ENCODE results near the gene PLEKHG4B.

The PLEKHG4B gene

GRCh38 chr5:174291-174600 is 82.3 kb downstream of the PLEKHG4B start:
- H3K4me1 ChIP-seq (ENCODE audit: low read depth, poor library complexity, severe bottlenecking): no peaks in the 10 kb centered on the region
- H3K36me3 ChIP-seq (ENCODE audit: insufficient read depth): no peaks in the 10 kb centered on the region
- no peaks in the 10 kb centered on the region for H4K20me1 ChIP-seq (ENCODE audit: insufficient read depth)

DNA sequence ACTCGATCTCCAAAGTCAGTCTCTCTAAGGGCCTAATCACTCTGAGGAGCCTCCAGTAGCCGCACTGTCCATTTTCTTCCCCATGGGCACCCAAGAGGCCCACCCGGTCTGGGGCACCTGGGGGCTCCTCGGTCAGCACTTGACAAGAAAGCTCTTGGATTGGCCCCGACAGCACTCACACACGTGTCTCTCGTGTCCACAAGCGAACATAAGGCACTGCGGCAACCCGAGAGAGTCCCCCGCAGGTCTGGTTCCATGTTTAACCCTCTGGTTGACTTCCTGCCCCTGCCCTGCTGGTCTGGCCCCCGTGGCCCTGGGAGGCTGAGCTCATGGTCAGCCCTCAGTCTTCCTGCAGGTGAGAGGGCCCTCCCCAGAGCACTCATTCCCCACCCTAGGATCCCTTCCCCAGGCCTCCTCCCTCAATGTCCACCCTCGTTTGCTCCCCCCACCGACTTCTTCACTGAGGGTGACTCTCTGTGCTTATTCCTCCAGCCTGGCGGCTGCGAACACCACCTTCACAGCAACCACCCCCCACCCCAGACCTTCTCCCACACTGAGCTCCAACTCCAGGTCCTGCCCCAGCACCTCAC is 83.0 kb downstream of the PLEKHG4B start:
- Histone ChIP-seq H3K4me2 (no peak overlapping the region), H3K27me3 (ENCODE audit: insufficient read depth, low read depth) (no peaks in the 10 kb centered on the region)

More at GRCh38 chr5:174291-174600, 82.3 kb downstream of the PLEKHG4B start:
- no peak for TF ChIP-seq CTCF (conservative IDR thresholded peaks at IDR 0.05; ENCODE audit: low read depth, low read length)
- Histone ChIP-seq H3K4me2 (no peak overlapping the region), H3K27ac (no peak overlapping the region), H2AFZ (ENCODE audit: low read depth) (no peak overlapping the region), H3K4me3 (IDR thresholded peaks at IDR 0.05; ENCODE audit: insufficient read depth, low read depth, low read length) (no peak overlapping the region), H3K79me2 (ENCODE audit: insufficient read depth, low read depth) (no peaks in the 10 kb centered on the region), H3K9ac (no peak overlapping the region), H3K27me3 (ENCODE audit: insufficient read depth, low read depth) (no peaks in the 10 kb centered on the region)

GRCh38 chr5:176296-176823 is 84.4 kb downstream of the PLEKHG4B start:
- no peaks in the 10 kb centered on the region for H3K79me2 ChIP-seq (ENCODE audit: insufficient read depth, low read depth)
- no peak overlapping the region for H3K9ac ChIP-seq
- H3K27ac ChIP-seq: no peak overlapping the region
- no peak overlapping the region for H3K4me2 ChIP-seq
- H3K27me3 ChIP-seq (ENCODE audit: insufficient read depth, low read depth): no peaks in the 10 kb centered on the region
- no peaks in the 10 kb centered on the region for H4K20me1 ChIP-seq (ENCODE audit: insufficient read depth)
- TF ChIP-seq CTCF (conservative IDR thresholded peaks at IDR 0.05; ENCODE audit: low read depth, low read length): no peak
- no peak overlapping the region for H2AFZ ChIP-seq (ENCODE audit: low read depth)
- H3K4me3 ChIP-seq (IDR thresholded peaks at IDR 0.05; ENCODE audit: insufficient read depth, low read depth, low read length): no peak overlapping the region
- H3K36me3 ChIP-seq (ENCODE audit: insufficient read depth): no peaks in the 10 kb centered on the region
- H3K4me1 ChIP-seq (ENCODE audit: low read depth, poor library complexity, severe bottlenecking): no peaks in the 10 kb centered on the region

More for the DNA sequence above, 83.0 kb downstream of the PLEKHG4B start:
- Histone ChIP-seq H3K9ac (no peak overlapping the region), H3K36me3 (ENCODE audit: insufficient read depth) (no peaks in the 10 kb centered on the region), H4K20me1 (ENCODE audit: insufficient read depth) (no peaks in the 10 kb centered on the region), H3K4me1 (ENCODE audit: low read depth, poor library complexity, severe bottlenecking) (no peaks in the 10 kb centered on the region), H2AFZ (ENCODE audit: low read depth) (no peak overlapping the region), H3K4me3 (IDR thresholded peaks at IDR 0.05; ENCODE audit: insufficient read depth, low read depth, low read length) (no peak overlapping the region), H3K27ac (no peak overlapping the region), H3K79me2 (ENCODE audit: insufficient read depth, low read depth) (no peaks in the 10 kb centered on the region)
- TF ChIP-seq CTCF (conservative IDR thresholded peaks at IDR 0.05; ENCODE audit: low read depth, low read length): no peak

DNA sequence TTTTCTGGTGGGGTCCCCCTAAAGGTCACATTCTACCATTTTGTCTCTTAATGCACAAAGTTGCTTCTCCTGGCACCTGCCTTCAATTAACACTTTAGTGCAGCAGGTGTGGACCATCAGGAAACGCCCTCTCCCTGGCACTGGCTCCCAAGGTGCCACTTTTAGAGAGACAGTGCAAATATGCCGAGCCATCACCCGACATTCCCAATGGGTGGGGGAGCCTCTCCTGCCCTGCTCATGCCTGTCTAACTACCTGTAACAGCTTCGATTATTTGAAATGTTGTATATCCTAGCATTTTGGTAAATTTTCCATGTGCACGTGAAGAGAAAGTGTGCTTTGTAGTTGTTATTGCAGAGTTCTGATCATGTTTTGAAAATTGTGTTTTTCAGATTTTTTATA is 86.1 kb downstream of the PLEKHG4B start:
- no peak overlapping the region for H3K4me2 ChIP-seq
- no peaks in the 10 kb centered on the region for H3K27me3 ChIP-seq (ENCODE audit: insufficient read depth, low read depth)
- H3K79me2 ChIP-seq (ENCODE audit: insufficient read depth, low read depth): no peaks in the 10 kb centered on the region
- H4K20me1 ChIP-seq (ENCODE audit: insufficient read depth): no peaks in the 10 kb centered on the region
- H3K4me3 ChIP-seq (IDR thresholded peaks at IDR 0.05; ENCODE audit: insufficient read depth, low read depth, low read length): no peak overlapping the region
- H3K9ac ChIP-seq: no peak overlapping the region
- no peaks in the 10 kb centered on the region for H3K36me3 ChIP-seq (ENCODE audit: insufficient read depth)
- no peaks in the 10 kb centered on the region for H3K4me1 ChIP-seq (ENCODE audit: low read depth, poor library complexity, severe bottlenecking)
- H3K27ac ChIP-seq: no peak overlapping the region
- TF ChIP-seq CTCF (conservative IDR thresholded peaks at IDR 0.05; ENCODE audit: low read depth, low read length): no peak
- H2AFZ ChIP-seq (ENCODE audit: low read depth): no peak overlapping the region

Measured in KMS-11 (cell line).